GM12878 (cell line): Measurements from ENCODE around the gene ANKRD6. TPM values are rescaled to one million over a fixed set of nuclear protein-coding genes. Genes with fewer than 3 reads are reported as not detected.
A peak's percentile ranks its signal among the peaks of the same experiment; 100 is the strongest.

Experiments used
- ATAC-seq: fragments of 200-7000 bp; cut with Tn5 transposase; 3 replicates; pipeline ENCODE4 v1.9.1; 2020; ENCODE audit warnings: mild to moderate bottlenecking, moderate library complexity
- BruUV-seq: library from RNA; stranded (reverse); fragments of 400-500 nt; replicated peaks from 2 replicates; lab custom pipeline; 2021; lab: Mats Ljungman, UMichigan
- CTCF ChIA-PET: fragments of 300-600 bp; sonication (Branson Sonifier 250); formaldehyde crosslinking; extraction: SDS; loops from one replicate; lab custom pipeline; 2021; ENCODE audit warnings: inconsistent platforms; lab: Yijun Ruan, JAX
- POLR2A ChIA-PET: fragments of 350-600 bp; formaldehyde crosslinking; extraction: SDS; loops from one replicate; lab custom pipeline; 2021; ENCODE audit warnings: inconsistent platforms; lab: Charles Lee
- RAD21 ChIA-PET: fragments of 300-600 bp; sonication (Branson Sonifier 250); formaldehyde crosslinking; loops from one replicate; lab custom pipeline; 2023; ENCODE audit warnings: antibody characterized with exemption; ENCODE audit not compliant: unreplicated experiment; lab: Charles Lee
- SMC1A ChIA-PET: fragments of 300-600 bp; sonication (Branson Sonifier 250); formaldehyde crosslinking; loops from one replicate; lab custom pipeline; 2023; ENCODE audit not compliant: unreplicated experiment, uncharacterized antibody; lab: Charles Lee
- DNase-seq: peaks from one replicate; pipeline ENCODE4 v3.0.0-alpha.2; 2011; ENCODE audit warnings: low read depth, low spot score
- FAIRE-seq: peaks from 3 replicates; lab custom pipeline; 2011; peaks lifted over from hg19 to GRCh38; lab: Jason Lieb, UNC
- H2AFZ ChIP-seq: 2 replicates; pipeline ENCODE4 v1.6.0; 2011; ENCODE audit warnings: low read depth, low read length, control low read depth; ENCODE audit not compliant: control insufficient read depth
- H3K27ac ChIP-seq: 2 replicates; pipeline ENCODE4 v1.5.1; 2011; ENCODE audit warnings: control low read depth; ENCODE audit not compliant: control insufficient read depth, insufficient read depth
- H3K27me3 ChIP-seq, 2 experiments: replicated peaks in 1 of 2; 2 replicates each; pipeline versions ENCODE4 v1.6.0 to v1.6.1; 2011; ENCODE audit warnings: low read length in 1 of 2; ENCODE audit not compliant: control insufficient read depth in 2 of 2, insufficient read depth in 2 of 2
- H3K36me3 ChIP-seq, 2 experiments: 2 replicates each; pipeline ENCODE4 v1.5.1; 2011; ENCODE audit warnings: low read length in 1 of 2; ENCODE audit not compliant: control insufficient read depth in 2 of 2, insufficient read depth in 2 of 2
- H3K4me1 ChIP-seq: 2 replicates; pipeline ENCODE4 v1.6.1; 2011; ENCODE audit warnings: mild to moderate bottlenecking, low read length, moderate library complexity, mixed read lengths; ENCODE audit not compliant: control insufficient read depth, insufficient read depth
- H3K4me2 ChIP-seq: 2 replicates; pipeline ENCODE4 v1.6.0; 2011; ENCODE audit warnings: control low read depth; ENCODE audit not compliant: control insufficient read depth, insufficient read depth
- H3K4me3 ChIP-seq: fragments of 200-600 bp; sonication (generic); 2 replicates; pipeline ENCODE4 v1.5.1; 2016
- H3K79me2 ChIP-seq: 2 replicates; pipeline ENCODE4 v1.6.0; 2011; ENCODE audit warnings: low read length; ENCODE audit not compliant: control insufficient read depth, insufficient read depth
- H3K9ac ChIP-seq: 2 replicates; pipeline ENCODE4 v1.8.0; 2011; ENCODE audit warnings: low read length, control low read depth, mixed read lengths; ENCODE audit not compliant: control insufficient read depth, insufficient read depth
- H3K9me3 ChIP-seq: replicated peaks from 3 replicates; pipeline ENCODE4 v1.5.1; 2011; ENCODE audit warnings: mild to moderate bottlenecking, low read length; ENCODE audit not compliant: control insufficient read depth, insufficient read depth
- H4K20me1 ChIP-seq: 2 replicates; pipeline ENCODE4 v1.6.0; 2011; ENCODE audit not compliant: control insufficient read depth, insufficient read depth
- BHLHE40 ChIP-seq, 2 experiments: fragments of 450-650 bp in 1 of 2; IDR thresholded peaks; 2 replicates each; pipeline ENCODE4 v1.6.1; 2011 to 2017; ENCODE audit warnings: low read depth in 2 of 2, borderline replicate concordance in 1 of 2, improper control_type of control experiment in 1 of 2, low read length in 1 of 2, mild to moderate bottlenecking in 1 of 2
- GABPA ChIP-seq: IDR thresholded peaks from 2 replicates; pipeline ENCODE4 v1.6.1; 2014; ENCODE audit warnings: antibody characterized with exemption, low read depth, mild to moderate bottlenecking, inconsistent platforms
- JUND ChIP-seq: IDR thresholded peaks from 2 replicates; pipeline ENCODE4 v1.6.1; 2012; ENCODE audit warnings: low read depth, mild to moderate bottlenecking, low read length, improper control_type of control experiment, moderate library complexity
- MEF2B ChIP-seq: fragments of 450-650 bp; IDR thresholded peaks from 2 replicates; pipeline ENCODE4 v1.6.1; 2018; ENCODE audit warnings: mild to moderate bottlenecking, moderate library complexity; ENCODE audit not compliant: partially characterized antibody, poor library complexity, severe bottlenecking
- ZBED1 ChIP-seq: IDR thresholded peaks from 2 replicates; pipeline ENCODE4 v1.6.1; 2016; ENCODE audit warnings: borderline replicate concordance
- WGBS: methylation state at CpG from one replicate; pipeline ENCODE4 v1.1.6; 2016; ENCODE audit warnings: low lambda C conversion rate; ENCODE audit not compliant: insufficient replicate concordance, insufficient coverage; ENCODE audit errors: missing lambda C conversion rate; 5-methylcytosine and 5-hydroxymethylcytosine counted together
- in situ Hi-C: fragments of 300-500 bp; cut with MboI; formaldehyde crosslinking; loops from 9 replicates; pipeline ENCODE4 v1.14.3; 2018; ENCODE audit warnings: mixed read lengths
- intact Hi-C: fragments of 100-400 bp; cut with micrococcal nuclease; formaldehyde crosslinking; loops from one replicate; pipeline ENCODE4 v1.14.2; 2022; ENCODE audit not compliant: unreplicated experiment
- polyA plus RNA-seq, 11 experiments: library from polyadenylated mRNA; depleted of rRNA in 4 of 11; unstranded in 6 of 11; stranded (reverse) in 5 of 11; fragments of >200 nt; fragmentation: Nextera tagmentation in 4 of 11; fragmentation: Illumina TruSeq in 1 of 11; extraction: Ambion mirVana in 4 of 11; extraction: Trizol in 1 of 11; gene quantifications; 1 replicate in 1 of 11; 2 replicates in 10 of 11; pipeline versions ENCODE4 v1.2.1 to v1.2.3, GENCODE V29; 2011 to 2016; ENCODE audit warnings: inconsistent platforms in 2 of 11, missing spikeins in 2 of 11, low read depth in 1 of 11
- total RNA-seq, 4 experiments: library from RNA; depleted of rRNA in 3 of 4; stranded (reverse); fragments of >200 nt in 3 of 4; fragmentation: Illumina TruSeq in 1 of 4; extraction: Trizol in 1 of 4; gene quantifications; 2 replicates each; pipeline versions ENCODE4 v1.2.1 to v1.2.3, GENCODE V29; 2013 to 2021
- TF ChIP-seq, protein P1 (sequence below): IDR thresholded peaks from 2 replicates; pipeline ENCODE4 v1.6.1; 2011; ENCODE audit warnings: mild to moderate bottlenecking, low read depth, low read length, moderate library complexity; ENCODE audit not compliant: insufficient replicate concordance

The ANKRD6 gene
- total and polyA plus RNA-seq, 10 of the 15 experiments (the other 5 are each of a cell fraction or from before 2014, with no cell fraction given): 0.03 to 0.90 (median 0.38) TPM

DNA sequence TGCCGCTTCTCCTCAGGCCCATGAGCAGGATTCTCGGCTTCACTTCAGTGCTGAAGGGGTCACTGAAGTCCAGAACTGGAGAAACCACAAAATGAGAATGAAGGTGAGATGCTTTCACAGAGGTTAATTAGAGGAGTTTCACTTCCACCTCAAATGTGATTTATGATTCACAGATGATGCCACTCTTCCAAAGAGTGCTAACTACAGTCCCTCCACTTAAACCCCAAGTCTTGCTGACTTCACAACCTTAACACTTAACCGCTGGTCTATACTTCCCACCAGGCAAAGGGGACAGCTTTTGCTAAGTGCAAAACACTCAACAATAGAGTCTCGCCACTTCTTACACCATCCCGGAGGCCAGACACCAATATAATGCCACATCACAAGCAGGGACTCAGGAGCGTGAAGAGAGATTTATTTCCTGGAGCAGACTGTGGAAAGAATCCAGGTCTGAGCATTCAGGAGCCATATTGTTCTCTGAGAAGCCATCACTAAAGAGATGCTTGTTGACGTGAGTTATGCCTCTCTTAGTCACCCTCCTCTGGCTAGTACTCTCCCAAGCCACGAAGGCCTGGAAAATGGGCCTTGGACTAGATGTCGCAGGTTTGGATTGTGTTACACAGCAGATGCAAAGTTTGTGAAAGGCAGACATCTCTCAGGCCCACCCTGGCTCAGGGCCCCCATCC is 45.3 kb upstream of the ANKRD6 start (continued):
- TF ChIP-seq, protein P1, sequence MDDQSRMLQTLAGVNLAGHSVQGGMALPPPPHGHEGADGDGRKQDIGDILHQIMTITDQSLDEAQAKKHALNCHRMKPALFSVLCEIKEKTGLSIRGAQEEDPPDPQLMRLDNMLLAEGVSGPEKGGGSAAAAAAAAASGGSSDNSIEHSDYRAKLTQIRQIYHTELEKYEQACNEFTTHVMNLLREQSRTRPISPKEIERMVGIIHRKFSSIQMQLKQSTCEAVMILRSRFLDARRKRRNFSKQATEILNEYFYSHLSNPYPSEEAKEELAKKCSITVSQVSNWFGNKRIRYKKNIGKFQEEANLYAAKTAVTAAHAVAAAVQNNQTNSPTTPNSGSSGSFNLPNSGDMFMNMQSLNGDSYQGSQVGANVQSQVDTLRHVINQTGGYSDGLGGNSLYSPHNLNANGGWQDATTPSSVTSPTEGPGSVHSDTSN: peak; percentile 74
- TF ChIP-seq BHLHE40 (IDR thresholded peaks at IDR 0.05; ENCODE audit: borderline replicate concordance in 1 of 2, low read depth in 2 of 2, low read length in 1 of 2) (peak; percentile 82 to 88), ZBED1 (peak; percentile 90; the same call in 1 of the 2 replicates), MEF2B (peak; percentile 88), GABPA (peak; percentile 60; the same call in 1 of the 2 replicates)

DNA sequence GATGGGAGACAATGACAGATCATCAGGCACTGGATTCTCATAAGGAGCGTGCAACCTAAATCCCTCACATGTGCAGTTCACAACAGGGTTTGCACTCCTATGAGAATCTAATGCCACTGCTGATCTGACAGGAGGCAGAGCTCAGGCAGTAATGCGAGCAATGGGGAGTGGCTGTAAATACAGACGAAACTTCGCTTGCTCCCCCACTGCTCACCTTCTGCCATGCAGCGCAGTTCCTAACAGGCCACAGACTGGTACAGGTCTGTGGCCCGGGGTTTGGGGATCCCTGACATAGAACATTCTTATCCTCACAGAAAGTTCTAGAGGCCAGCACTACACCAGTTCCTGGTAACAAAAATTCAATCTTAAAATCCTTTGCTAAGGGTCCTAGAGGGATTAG is 44.1 kb upstream of the ANKRD6 start:
- Histone ChIP-seq H3K36me3 (no peaks in the 10 kb centered on the region; a peak in 1 of 4 replicates), H2AFZ (no peak overlapping the region), H3K27me3 (no peaks in the 10 kb centered on the region), H4K20me1 (no peaks in the 10 kb centered on the region), H3K9ac (no peak overlapping the region), H3K27ac (no peak overlapping the region), H3K4me1 (peaks cover 31% of the 10 kb centered on the region), H3K79me2 (peaks cover 34% of the 10 kb centered on the region), H3K4me2 (no peak overlapping the region), H3K4me3 (no peak overlapping the region), H3K9me3 (peaks cover 4% of the 10 kb centered on the region; the same call in 2 of the 3 replicates)
- ATAC-seq (no peak), DNase-seq (no peak), FAIRE-seq (no peak)
- in situ Hi-C loops: no loop called here
- 87% methylated on average over 6 of the region's 6 CpGs for WGBS
- intact Hi-C loops: no loop called here
- no peak for TF ChIP-seq JUND
- ChIA-PET CTCF (interaction anchor here (0.9 to 2.5 kb wide), 4 partner anchors 17 to 221 kb away, joined by 3 to 22 read pairs (median 4); no protein-coding TSS in a partner anchor), SMC1A (interaction anchor here (1.2 to 2.4 kb wide), 3 partner anchors 10 to 241 kb away, joined by 3 to 5 read pairs (median 5); no protein-coding TSS in a partner anchor), POLR2A (interaction anchor here (0.7 kb wide), 1 partner anchor 67 kb away, joined by 4 read pairs; no protein-coding TSS in a partner anchor), RAD21 (interaction anchor here (1.8 to 2.2 kb wide), 2 partner anchors 16 to 21 kb away, joined by 4 to 7 read pairs; no protein-coding TSS in a partner anchor)
- BruUV-seq: no TSS peak
